Measurements from ENCODE around the gene SHOC1. TPM values are rescaled to one million over a fixed set of nuclear protein-coding genes. Genes with fewer than 3 reads are reported as not detected.

The SHOC1 gene
- total and polyA plus RNA-seq, 8 donors, result 0.06 to 0.25 (median 0.09) TPM; not detected in 1

DNA sequence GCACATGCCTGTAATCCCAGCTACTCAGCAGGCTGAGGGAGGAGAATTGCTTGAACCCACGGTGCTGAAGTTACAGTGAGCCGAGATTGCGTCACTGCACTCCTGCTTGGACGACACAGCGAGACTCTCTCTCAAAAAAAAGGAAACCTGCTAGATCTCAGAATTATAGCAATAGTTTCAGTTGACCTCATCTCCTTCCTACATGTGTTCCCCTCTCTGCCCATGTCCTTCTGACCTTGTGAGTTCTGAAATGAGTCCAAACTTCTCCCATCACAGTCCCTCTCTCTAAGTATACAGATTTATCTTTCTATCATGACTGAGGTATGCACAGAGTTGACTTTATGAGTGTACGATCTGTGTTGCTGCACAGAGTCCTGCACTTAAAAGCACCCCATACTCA, 44.6 kb upstream of the SHOC1 start:
- H3K36me3 ChIP-seq, result no peaks in the 10 kb centered on the region
- FAIRE-seq (no peak), ATAC-seq (peak; percentile 21 to 75 (median 67)), DNase-seq (peak in 2 of 6 donors; percentile 10 to 23)
- H3K4me1 ChIP-seq, result peaks cover 0 to 4% (median 0%) of the 10 kb centered on the region in 3 donors
- 44 to 50% methylated on average over 6 of the region's 6 CpGs for WGBS, 2 donors
- H3K27ac ChIP-seq, result peak overlapping the region in 2 of 4 donors; percentile 14 to 51
- TF ChIP-seq, protein P1, sequence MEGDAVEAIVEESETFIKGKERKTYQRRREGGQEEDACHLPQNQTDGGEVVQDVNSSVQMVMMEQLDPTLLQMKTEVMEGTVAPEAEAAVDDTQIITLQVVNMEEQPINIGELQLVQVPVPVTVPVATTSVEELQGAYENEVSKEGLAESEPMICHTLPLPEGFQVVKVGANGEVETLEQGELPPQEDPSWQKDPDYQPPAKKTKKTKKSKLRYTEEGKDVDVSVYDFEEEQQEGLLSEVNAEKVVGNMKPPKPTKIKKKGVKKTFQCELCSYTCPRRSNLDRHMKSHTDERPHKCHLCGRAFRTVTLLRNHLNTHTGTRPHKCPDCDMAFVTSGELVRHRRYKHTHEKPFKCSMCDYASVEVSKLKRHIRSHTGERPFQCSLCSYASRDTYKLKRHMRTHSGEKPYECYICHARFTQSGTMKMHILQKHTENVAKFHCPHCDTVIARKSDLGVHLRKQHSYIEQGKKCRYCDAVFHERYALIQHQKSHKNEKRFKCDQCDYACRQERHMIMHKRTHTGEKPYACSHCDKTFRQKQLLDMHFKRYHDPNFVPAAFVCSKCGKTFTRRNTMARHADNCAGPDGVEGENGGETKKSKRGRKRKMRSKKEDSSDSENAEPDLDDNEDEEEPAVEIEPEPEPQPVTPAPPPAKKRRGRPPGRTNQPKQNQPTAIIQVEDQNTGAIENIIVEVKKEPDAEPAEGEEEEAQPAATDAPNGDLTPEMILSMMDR (IDR thresholded peaks at IDR 0.05), result no peak
- intact Hi-C loops (cut with DNase I), result no loop called here
- H3K27me3 ChIP-seq, result no peaks in the 10 kb centered on the region
- H3K4me3 ChIP-seq, result no peak overlapping the region
- no peaks in the 10 kb centered on the region for H3K9me3 ChIP-seq

DNA sequence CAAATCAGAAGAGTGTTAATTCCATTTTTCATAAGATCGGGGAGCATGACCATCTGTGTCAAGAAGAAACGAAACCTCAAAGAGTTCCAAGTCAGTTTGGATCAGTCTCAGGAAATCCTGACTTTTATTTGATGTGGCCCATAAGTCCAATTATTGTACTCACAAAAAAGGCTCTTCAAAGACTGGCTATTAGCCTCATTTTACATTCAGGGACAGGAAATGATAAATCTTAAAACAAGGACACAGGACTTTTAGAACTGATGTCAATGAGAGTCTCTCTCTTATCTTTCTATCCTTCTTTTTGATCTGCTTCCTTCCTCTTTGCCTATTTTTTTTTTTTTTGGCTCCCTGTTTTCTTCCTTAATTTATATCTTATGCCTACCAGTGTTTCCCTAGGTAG, 43.7 kb upstream of the SHOC1 start:
- H3K36me3 ChIP-seq, result no peaks in the 10 kb centered on the region
- WGBS, 2 donors, result 74 to 90% methylated on average over 2 of the region's 2 CpGs
- no peaks in the 10 kb centered on the region for H3K9me3 ChIP-seq
- H3K27me3 ChIP-seq, result no peaks in the 10 kb centered on the region
- ATAC-seq (no peak), DNase-seq (no peak), FAIRE-seq (no peak)
- peaks cover 0 to 4% (median 0%) of the 10 kb centered on the region in 3 donors for H3K4me1 ChIP-seq
- TF ChIP-seq, protein P1 (IDR thresholded peaks at IDR 0.05), result no peak
- H3K4me3 ChIP-seq, result no peak overlapping the region
- no peak overlapping the region for H3K27ac ChIP-seq
- intact Hi-C loops (cut with DNase I), result no loop called here

DNA sequence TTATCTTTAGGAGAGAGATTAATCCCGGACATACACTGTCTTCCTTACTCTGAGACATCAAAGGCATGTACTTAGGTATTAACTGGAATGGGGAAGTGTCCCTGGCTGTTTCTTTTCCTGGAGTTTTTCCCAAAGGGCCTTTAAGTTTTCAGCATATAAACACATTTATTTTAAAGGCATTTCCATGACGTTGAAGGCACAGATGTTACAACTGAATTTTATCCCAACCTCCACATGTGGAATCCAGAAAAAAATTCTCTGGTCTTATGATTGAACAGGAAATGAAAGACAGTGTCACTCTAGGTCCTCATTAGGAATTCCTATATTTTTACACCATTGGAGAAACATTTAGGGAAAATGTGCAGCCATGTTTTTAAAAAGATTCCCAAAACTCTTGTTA, 41.6 kb upstream of the SHOC1 start:
- H3K4me1 ChIP-seq, result peaks cover 0 to 4% (median 0%) of the 10 kb centered on the region in 3 donors
- H3K36me3 ChIP-seq, result no peaks in the 10 kb centered on the region
- H3K4me3 ChIP-seq, result no peak overlapping the region
- DNase-seq (no peak), FAIRE-seq (no peak), ATAC-seq (no peak)
- 42 to 43% methylated on average over 2 of the region's 2 CpGs for WGBS, 2 donors
- intact Hi-C loops (cut with DNase I), result no loop called here
- TF ChIP-seq, protein P1 (IDR thresholded peaks at IDR 0.05), result no peak
- H3K27me3 ChIP-seq, result no peaks in the 10 kb centered on the region
- H3K9me3 ChIP-seq, result no peaks in the 10 kb centered on the region
- no peak overlapping the region for H3K27ac ChIP-seq

DNA sequence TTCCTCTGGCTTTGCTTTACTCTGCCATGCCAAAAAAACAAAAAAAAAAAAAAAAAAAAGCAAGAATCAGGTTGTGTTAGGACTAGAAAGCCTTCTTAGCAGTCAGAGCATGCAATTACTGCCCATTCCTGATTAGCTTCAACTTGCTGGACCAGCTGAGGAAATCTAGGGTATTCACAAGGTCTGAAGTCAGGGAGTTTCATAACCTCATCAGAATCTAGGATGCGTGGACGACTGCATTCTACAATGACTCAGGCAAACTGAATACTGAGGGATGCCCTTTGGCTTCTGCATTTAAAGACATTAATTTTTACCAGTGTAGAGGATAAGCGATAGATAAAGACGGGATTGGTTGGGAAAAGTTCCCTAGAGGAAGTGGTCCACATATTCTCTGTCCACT, 39.2 kb upstream of the SHOC1 start:
- FAIRE-seq, result no peak
- Histone ChIP-seq H3K27ac (no peak overlapping the region), H3K9me3 (no peaks in the 10 kb centered on the region), H3K36me3 (no peaks in the 10 kb centered on the region), H3K4me1 (no peaks in the 10 kb centered on the region), H3K4me3 (no peak overlapping the region), H3K27me3 (no peaks in the 10 kb centered on the region)
- intact Hi-C loops (cut with DNase I), result no loop called here
- TF ChIP-seq, protein P1 (IDR thresholded peaks at IDR 0.05), result no peak
- DNase-seq, result no peak
- no peak for ATAC-seq
- 89 to 95% methylated on average over 4 of the region's 4 CpGs for WGBS, 2 donors

DNA sequence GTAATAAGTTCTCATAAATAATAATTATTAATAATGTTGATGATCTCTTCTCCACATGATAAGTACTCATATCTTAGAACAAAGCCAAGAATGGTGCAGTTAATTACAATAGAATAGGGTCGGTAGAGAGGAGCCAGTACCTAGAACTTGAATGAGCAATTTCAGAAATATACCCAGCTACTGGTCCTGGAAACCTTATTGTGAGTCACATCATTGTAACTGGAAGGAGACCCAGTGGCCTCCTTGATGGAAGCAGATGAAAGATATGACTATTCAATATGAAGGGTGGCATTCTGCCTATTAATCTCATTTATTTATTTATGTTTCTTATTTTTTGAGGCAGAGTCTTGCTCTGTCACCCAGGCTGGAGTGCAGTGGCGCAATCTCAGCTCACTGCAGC, 37.7 kb upstream of the SHOC1 start:
- no peak overlapping the region for H3K27ac ChIP-seq
- ATAC-seq (no peak), FAIRE-seq (no peak), DNase-seq (no peak)
- no peaks in the 10 kb centered on the region for H3K9me3 ChIP-seq
- WGBS, 2 donors, result 94 to 100% methylated on average over 2 of the region's 2 CpGs
- H3K4me3 ChIP-seq, result no peak overlapping the region
- intact Hi-C loops (cut with DNase I), result no loop called here
- H3K36me3 ChIP-seq, result no peaks in the 10 kb centered on the region
- H3K4me1 ChIP-seq, result no peaks in the 10 kb centered on the region
- no peaks in the 10 kb centered on the region for H3K27me3 ChIP-seq
- TF ChIP-seq, protein P1 (IDR thresholded peaks at IDR 0.05), result no peak
